PC-3 (cell line): Measurements from ENCODE around the gene CHST11.

Source experiments
- EZH2 ChIP-seq: fragments of 300-600 bp; sonication (generic); IDR thresholded peaks from one replicate; pipeline ENCODE4 v1.6.1; 2017; ENCODE audit warnings: antibody characterized with exemption, mild to moderate bottlenecking, low read length; ENCODE audit not compliant: unreplicated experiment
- TF ChIP-seq, protein P1 (sequence below): fragments of 300-600 bp; sonication (generic); conservative IDR thresholded peaks from 2 replicates; pipeline ENCODE4 v1.5.1; 2017; ENCODE audit warnings: antibody characterized with exemption, low read depth, mild to moderate bottlenecking, low read length

DNA sequence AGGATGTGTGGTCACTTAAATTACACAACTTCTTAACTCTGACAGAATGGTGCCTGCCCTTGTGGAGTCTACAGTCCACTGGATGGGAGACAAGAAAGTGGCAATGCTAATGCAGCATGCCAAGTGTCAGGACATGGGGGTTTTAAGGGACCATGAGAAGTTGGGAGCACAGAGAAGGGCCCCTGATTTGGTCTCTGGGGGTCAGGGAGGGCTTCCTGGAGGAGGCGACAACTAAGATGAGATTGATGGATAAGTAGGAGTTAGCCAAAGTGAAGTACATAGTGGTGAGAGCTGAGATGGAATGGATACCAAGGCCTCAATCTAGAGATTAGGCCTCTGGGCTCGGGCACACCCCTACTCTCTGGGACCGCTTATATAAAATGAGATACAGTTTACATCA, 236.7 kb downstream of the CHST11 start:
- TF ChIP-seq, protein P1, sequence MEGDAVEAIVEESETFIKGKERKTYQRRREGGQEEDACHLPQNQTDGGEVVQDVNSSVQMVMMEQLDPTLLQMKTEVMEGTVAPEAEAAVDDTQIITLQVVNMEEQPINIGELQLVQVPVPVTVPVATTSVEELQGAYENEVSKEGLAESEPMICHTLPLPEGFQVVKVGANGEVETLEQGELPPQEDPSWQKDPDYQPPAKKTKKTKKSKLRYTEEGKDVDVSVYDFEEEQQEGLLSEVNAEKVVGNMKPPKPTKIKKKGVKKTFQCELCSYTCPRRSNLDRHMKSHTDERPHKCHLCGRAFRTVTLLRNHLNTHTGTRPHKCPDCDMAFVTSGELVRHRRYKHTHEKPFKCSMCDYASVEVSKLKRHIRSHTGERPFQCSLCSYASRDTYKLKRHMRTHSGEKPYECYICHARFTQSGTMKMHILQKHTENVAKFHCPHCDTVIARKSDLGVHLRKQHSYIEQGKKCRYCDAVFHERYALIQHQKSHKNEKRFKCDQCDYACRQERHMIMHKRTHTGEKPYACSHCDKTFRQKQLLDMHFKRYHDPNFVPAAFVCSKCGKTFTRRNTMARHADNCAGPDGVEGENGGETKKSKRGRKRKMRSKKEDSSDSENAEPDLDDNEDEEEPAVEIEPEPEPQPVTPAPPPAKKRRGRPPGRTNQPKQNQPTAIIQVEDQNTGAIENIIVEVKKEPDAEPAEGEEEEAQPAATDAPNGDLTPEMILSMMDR: no peak
- TF ChIP-seq EZH2: no peak
